Measurements from ENCODE around the gene SLC17A2.

The SLC17A2 gene

DNA sequence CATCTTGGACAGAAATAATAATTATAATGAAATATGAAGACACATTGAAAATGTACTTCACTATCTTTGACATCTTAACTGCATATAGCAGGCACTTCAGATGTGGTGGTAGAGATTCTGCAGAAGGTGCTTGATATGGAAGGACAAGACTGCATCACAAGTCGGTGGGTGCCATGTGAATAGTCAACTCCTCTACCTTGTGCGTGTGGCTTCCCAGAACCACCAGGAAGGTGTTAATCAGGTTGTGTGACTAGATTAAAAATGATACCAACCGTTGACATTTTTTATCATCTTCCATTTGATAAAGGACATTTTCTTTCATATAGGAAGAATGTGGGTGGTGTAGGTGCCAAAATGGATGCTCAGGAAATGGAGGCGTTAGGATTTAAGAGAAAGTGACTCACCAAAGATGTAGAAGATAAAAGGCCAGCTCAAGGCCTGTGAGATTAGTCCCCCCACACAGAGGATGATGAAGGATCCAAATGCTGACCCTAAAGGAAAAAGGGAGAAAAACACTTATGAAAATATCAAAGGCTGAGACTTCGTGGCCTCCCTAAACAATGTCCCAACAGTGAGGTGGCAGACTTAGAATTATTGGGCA is 12.3 kb downstream of the SLC17A2 start:
- no peak for DNase-seq

DNA sequence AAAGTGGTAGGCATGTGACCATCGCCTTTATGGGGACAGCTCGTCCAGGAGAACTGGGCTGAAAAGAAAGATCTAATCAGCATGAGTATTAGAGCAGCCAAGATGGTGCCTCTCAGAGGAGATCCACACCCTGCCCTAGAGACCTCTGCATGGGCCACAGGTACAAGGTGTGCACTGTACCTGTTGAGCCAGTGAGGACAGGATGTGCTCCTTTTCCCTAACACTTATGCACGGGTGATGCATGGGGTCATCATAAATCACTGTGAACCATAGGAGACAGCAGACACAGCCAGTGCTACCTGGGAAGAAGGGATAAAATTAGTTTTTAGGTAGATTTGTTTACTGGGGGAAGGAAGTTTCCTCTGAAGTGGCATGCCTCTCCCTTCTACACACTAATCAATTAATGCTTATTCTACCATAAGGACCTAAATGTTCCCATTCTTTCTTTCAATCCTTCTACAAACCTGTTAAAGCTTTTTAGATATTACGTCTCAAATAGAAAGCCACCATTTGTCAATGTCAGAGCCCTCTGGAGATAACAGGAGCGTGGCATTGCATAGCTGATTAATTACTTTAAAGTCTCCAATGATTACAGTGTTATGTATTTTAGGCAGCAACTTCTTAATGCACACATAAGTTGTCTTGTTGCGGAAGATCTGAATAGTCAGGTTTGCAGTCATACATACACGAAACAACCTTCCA is 13.6 kb downstream of the SLC17A2 start:
- DNase-seq: no peak

DNA sequence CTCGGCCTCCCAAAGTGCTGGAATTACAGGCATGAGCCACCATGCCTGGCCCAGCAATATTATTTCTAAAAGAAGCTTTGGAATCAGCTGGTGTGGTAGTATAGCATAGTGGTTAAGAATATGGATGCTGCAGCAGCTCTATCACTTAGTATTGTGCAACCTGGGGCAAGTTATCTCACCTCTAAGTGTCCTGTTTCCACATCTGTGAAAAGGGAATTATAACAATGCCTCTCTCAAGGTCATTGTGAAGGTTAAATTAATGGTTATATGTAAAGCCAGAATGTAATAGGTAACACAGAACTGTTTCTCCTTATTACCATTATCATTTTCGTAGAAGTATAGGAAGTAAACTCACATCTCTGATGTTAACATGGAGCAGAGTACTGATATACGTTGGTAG is 14.2 kb downstream of the SLC17A2 start:
- no peak for DNase-seq

DNA sequence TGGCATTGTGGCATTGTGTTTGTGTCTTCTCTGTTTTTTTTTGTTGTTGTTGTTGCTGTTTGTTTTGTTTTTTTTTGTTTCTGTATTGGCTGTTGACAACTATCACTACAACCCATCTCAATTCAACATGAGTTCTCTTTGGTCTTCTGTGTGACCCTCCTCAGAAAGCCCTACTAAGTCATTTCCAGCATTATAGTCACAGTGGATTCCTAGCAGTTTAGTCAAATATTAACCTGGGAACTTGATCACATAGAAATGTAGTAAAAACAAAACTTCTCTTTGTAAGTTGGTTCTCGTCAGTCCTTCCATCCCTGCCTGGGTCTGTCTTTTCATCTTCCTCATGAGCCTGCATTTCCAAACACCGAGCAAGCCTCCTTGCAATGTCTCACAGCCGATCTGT is 16.8 kb downstream of the SLC17A2 start:
- no peak for DNase-seq

DNA sequence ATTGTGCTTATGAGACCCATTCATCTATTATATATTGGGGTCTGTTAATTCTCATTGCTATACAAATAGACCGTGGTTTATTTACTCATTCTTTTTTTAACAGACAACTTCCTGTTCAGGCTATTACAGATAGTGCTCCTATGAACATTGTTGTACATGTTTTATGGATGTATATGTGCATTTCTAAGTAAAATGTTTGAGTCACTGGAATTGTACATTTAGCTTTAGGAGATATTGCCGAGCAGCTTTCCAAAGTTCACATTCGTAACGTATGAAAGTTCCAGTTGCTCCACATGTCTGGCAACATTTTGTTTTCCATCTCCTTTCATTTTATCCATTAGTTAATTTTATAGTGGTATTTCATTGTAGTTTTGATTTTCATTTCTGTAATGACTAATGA is 19.1 kb downstream of the SLC17A2 start:
- no peak for DNase-seq

DNA sequence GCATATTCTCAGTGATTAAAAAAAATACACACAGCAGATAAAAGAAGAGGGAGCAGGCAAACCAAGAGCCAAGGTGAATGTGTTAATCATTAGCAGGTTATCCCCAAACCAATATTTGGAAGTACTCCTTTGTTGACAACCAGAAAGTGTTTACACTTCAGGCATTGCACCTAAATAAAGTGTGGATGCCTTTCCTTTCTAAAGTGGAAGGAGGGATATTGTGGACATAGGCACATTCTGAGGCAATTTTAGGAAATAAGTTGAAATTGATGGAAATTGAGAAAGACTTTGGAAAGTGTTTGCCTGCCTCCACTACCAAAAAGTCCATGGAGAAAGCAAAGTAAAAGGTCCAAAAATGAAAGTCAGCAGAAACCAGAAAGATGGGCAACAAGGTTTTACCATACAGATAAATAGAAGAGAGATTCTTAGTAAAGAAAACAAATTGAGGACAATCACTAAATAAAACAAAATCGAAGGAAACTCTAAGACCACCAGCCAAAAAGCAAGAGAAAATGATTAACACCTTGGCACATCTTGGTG is 22.9 kb downstream of the SLC17A2 start:
- DNase-seq: no peak

DNA sequence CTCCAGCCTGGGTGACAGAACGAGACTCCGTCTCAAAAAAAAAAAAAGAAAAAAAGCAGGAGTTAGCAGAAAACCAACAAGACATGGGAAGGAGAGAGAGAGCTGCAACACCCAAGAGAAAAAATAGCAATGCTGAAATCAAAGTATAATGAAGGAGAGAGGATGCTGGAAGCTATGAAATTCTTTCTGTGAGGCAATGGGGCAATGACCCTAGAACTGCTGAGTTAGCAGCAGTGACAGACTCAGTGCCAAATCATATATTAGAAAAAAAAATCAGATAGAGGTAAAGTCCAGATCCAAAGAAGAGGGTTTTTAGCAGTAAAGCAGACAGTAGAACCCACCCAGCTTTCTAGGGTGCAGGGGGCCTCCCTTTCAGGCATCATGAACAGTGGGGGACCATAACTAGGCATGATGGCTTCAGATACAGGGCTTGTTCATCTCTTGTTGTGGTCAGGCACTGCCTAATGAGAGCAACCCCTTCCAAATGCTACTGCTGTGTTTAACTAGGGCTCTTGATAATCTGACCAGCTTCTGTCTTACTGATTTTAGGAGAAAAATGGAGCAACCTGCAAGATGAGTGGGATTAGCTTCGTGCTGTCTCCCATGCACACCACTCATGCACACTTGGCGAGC is 26.9 kb downstream of the SLC17A2 start:
- no peak for DNase-seq

DNA sequence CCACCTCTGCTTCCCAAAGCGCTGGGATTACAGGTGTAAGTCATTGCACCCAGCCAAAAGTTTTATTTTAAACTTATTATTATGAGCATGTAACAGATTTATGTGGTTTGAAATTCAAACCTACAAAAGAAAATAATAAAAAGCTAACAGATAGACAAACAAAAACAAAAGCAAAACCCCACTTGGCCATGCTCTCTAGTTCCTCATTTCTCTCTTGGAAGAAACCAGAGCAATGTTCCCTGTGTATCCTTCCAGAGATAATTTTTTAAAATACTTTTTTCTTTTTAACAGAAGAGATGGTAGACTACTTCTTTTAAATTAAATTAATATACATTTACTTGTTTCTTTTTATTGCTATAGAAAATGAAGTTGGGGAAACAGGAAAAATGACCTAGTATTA is 28.4 kb downstream of the SLC17A2 start:
- no peak for DNase-seq

DNA sequence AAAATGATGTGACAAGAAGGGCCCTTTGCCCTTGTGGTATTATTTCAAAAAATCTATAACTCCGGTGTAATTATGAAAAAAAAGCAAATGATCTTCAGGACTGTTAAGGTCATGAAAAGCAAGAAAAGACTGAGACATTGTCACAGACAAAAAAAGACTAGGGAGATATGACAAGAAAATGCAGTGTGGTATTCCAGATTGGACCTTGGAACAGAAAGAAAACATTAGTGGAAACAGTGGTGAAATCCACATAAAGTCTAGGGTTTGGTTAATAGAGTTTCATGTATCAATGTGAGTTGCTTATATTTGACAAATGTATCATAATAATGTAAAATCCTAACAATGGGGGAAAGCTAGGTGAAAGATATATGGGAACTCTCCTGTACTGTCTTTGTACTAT is 29.6 kb downstream of the SLC17A2 start:
- DNase-seq: no peak

DNA sequence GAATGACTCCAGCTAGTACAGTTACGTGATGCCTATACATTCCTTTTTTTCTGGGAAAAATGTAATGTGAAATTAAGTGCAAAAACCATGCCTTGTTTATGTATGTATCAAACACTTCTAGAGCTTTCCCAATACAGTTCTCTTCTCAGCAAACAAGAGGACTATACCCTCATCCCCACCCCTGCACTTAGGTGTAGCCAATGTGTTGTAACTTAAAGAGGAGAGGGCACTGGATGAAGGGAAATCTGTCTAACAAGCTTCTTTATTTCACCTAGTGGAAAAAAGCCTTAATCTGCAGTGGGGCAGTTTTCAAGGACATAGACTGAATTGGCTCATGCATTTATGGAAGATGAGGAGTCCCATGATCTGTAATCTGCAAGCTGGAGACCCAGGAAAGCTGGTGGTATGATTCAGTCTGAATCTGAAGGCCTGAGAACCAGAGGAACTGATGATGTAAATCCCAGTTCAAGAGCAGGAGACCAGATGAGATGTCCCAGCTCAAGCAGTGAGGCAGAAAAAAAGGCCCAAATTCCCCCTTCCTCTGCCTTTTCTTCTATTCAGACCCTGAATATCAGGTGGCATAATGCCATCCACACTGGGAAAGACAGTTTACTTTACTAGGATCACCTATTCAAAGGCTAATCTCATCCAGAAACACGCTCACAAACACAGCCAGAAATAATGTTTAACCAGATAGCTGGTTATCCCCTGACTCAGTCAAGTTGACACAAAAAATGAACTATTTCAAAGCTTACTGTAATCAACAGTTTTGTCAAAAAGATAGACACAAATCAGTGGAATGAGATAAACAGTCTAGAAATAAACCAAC is 30.7 kb downstream of the SLC17A2 start:
- no peak for DNase-seq

DNA sequence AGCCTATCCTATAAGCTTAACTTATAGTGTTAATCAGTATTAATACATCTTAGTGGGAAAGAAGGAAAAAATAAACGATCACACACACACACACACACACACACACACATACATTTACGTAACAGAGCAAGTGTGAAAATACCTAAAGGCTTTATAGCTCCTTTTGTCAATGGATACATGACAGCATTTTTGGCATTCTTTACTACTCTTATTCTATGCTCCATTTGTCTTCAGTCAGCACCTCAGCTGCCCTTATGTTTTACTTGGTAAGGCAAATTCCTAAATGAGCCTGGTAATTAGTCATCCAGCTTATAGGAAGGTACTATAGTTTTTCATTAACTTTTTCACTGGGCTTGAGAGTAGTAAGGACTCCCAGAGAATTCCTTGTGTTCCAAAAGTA is 31.4 kb downstream of the SLC17A2 start:
- no peak for DNase-seq

DNA sequence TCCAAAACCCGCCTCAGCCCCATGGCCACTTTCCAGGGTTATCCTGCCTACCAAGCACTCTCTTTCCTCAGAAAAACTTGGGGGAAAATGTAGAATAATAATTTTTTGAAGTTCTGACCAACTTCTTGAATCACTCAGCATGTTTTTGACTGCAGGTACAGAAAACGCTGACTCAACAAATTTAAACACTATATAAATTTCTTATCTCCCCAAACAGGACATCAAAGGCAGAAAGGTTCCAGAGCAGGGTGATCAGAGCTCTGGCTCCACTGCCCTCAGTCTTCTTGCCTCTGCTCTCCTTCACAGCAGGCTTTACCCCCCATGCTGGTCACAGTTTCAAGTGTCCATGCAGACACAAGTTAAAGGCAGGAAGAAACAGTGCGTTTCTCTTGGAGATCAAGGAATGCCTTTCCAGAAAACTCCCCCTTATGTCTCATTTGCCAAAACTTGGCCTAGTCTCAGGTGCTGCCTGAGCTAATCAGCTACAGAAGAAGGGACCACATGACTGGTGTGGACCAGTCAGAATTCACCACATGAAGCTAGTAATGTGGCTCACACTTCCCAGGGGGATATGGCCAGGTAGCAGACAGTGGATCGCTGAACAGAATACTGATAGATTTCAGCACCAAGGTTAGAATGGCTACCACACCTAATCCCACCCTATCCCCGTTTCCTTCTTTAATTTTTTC is 32.1 kb downstream of the SLC17A2 start:
- no peak for DNase-seq

DNA sequence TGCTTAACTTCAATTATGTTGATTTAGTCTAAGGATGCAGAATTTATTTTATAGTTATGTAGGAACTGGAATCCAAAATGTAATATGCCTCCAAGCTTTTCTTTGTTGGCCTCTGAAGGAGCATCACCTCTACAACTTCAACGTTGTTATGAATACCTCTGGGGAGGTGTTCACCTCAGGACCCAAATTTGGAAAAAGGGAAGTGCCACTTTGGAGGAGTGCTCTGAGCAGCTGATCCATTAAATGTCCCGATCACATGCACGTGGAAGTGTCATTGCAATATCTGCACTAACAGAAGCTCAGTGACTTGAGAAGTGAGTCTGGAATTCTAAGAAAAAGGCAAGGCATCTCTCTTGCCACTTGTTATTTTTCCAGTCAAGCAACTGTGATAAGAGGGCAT is 34.2 kb downstream of the SLC17A2 start:
- DNase-seq: no peak

DNA sequence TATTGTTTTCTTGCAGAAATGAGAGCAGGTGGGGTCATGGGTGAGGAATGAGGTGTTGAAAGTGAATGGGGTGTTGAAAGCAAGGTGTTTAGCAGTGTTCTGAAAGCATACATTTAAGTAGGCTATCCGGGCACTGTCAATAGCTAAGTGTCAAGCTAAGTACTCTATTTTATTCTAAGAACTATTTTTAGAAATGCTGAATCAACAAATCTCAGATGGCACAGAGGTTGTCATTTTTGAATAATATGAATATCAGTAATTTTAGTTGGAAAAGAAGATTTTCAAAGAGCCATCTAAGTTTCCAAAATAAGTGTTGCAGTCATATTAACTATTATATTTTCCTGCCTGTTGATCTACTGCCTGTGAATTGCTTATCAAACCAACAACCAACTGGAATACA is 34.7 kb downstream of the SLC17A2 start:
- no peak for DNase-seq

DNA sequence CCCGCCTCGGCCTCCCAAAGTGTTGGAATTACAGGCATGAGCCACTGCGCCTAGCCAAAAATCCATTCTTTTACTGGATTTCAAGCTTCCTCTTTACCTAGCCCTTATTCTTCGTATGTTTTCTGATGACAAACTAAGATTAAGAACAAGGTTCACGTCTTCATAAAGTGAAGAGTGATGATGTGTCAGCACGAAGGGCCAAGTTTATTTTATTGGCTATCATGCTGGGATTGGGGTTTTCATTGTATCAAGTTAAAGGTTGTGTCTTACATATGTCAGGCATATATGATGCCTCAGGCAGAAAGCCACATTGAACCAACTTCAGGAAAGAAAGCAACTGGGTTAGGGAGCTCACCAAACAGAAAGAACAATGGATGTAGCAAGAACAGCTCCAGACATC is 36.7 kb downstream of the SLC17A2 start:
- no peak for DNase-seq

DNA sequence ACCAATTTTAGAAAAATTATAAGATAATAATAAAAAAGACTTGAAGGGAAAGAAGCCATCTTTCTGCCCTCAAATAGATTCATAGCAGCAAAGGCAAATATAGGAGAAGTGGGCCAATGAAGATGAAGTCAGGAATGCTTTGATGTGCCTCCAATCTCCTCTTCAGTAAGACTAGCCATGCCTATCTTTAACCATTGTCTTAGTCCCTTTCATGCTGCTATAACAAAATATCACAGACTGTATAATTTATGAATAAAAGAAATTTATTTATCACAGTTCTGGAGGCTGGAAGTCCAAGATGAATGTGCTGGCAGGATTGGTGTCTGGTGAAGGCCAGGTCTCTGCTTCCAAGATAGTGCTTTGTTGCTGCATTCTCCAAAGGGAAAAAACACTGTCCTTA is 37.6 kb downstream of the SLC17A2 start:
- no peak for DNase-seq

DNA sequence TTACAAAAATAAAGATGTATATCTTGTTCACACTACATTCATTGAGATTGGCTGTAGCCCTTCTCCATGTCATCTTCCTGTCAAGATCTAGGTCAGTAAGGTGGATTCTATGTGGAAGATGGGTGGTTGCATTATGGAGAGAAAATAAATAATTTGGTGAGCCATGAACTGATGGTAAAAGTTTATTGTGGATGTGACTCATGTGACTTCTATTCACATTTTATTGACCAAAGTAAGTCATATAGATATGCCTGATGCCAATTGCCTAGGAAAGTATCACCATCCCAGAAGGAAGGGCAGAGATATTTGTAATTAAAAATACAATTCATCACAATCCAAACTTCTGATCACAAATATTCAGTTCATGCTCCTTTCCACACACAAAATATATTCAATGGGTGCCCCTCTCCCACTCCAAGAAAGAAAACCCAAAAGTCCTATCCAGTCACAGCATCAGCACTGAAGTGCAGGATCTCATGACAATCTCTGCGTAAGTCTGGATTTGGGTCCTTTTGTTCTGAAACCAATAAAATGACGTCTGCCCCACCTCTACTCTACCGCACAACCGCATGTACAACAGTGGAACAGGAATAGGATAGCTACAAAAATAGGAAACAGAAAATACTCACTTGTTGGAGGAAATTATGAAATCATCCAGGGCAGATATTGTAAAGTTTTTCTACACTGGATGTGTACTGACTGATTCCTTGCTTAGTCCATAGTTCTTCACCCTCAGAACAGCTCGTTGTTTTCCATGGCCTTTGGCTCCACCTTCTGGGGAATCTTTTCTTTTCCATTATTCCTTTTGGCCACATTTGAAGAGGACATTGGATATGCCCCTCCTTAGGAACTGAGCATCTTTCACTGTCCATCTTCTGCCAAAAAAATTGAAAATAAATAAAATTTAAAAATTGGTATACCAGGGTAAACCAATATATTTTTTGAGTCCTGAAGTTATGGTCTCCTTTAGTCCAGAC is 40.3 kb downstream of the SLC17A2 start:
- no peak for DNase-seq

DNA sequence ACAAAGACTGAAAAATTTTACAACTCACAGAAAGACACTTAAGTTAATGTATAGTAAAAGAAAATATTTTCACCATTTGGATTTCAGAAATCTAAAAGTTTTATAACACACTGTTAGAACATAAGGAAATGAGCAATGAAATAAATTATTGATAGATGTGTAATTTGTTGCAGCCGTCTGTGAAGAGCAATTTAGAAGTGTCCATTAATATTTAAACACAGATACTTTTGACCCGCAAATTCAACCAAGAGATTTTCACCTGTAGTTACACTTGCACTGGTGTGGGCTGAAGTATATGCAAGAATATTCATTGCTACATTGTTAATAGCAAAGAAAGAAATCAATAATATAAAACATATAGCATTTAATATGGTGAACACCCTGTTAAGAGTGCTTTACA is 41.9 kb downstream of the SLC17A2 start:
- no peak for DNase-seq

DNA sequence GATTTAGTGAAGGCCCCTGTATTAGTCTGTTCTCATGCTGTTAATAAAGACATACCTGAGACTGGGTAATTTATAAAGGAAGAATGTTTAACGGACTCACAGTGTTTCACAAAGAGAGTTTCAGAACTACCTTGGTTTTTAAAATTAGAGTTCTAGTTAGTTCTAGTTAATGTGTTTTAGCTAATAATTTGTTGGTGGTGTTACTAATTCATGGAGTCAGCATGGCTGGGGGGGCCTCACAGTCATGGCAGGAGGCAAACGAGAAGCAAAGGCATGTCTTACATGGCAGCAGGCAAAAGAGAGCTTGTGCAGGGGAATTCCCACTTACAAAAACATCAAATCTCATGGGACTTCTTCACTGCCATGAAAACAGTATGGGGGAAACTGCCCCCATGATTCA is 44.4 kb downstream of the SLC17A2 start:
- no peak for DNase-seq

DNA sequence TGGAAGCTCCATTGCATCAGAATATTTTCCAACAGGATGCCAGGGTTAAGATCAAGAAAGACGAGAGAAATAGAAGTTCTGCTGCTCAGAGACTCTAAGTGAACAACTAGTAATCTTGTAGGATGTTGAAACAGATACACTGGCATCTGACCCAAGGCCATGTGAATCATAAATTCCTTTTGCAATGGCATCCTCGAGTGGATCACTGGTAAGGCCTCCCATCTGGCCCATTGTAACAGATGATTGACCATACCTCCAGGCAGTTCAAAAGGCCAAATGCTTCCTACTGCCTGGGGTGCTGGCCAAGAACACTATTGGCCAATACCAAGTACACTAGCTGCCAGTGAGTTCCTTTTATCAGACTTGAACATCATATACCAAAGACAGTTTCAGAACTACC is 46.5 kb downstream of the SLC17A2 start:
- DNase-seq: no peak

DNA sequence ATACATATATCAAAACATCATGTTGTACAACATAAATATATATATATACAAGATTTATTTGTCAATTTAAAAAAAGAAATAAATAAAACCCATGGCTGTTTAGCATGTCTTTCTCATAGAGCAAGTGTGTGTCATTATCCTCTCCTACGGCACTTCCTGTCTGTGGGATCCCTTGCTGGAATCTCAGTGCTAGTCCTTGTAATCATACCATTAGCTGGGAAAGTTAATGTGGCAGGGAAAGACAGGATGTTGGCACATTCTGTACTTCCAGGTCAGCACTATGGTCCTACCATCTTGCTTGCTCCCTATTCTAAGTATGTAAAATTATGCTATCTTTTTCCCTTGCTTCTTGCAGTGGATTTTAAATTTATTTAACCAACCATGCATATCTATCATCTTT is 47.0 kb downstream of the SLC17A2 start:
- DNase-seq: no peak

DNA sequence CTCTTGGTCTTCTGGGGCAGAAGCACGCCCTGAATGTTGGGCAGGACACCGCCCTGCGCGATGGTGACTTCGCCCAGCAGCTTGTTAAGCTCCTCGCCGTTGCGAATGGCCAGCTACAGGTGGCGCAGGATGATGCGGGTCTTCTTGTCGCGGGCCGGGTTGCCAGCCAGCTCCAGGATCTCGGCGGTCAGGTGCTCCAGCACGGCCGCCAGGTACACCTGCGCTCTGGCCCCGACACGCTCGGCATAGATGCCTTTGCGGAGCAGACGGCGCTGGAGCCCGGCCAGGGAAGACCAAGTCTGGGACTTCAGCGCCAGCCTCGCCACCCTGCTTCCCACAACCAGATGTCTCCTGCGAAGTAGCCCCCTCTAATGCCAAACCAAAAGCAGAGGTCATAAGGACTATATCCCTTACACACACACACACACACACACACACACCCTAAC is 48.4 kb downstream of the SLC17A2 start:
- DNase-seq: no peak
